OCI-LY3 (cell line): ENCODE data around the gene RNF141.

Experiments
- CTCF ChIP-seq: fragments of 200-600, 300-600 bp; sonication (generic); IDR thresholded peaks from 2 replicates; pipeline ENCODE4 v1.5.1; 2014; ENCODE audit warnings: antibody characterized with exemption, low read length, low read depth
- EZH2phosphoT487 ChIP-seq: fragments of 200-600 bp; shearing (Covaris generic); IDR thresholded peaks from 2 replicates; pipeline ENCODE4 v1.6.1; 2018; ENCODE audit warnings: antibody characterized with exemption, mixed run types, low read depth

DNA sequence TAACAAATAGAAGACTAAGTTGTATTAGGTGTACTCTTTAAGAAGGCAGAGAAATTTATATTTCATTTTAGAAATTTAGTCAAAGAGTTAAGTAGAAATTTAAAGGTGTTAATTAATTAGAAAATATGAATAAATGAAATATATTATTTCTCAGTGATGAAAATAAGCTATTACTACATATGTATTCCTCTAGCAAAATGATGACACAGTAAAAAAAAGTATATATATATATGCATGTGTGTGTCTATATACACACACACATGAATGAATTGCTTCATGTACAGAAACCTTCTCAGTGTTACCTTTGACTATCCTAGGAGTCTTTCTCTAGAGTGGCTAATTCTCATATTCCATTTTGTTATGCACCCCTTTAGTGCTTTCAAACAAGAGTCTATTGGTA lies 7.7 kb downstream of the RNF141 start:
- TF ChIP-seq CTCF (no peak), EZH2phosphoT487 (no peak)
